GM18526 (cell line): Measurements from ENCODE around the gene PRAMEF18.
"Not testable (repeated sequence)": the region's sequence is repeated elsewhere in the genome, so short reads cannot be mapped to it uniquely, and the experiment has no call there.

Experiments used
- POLR2A ChIP-seq: IDR thresholded peaks from 3 replicates; pipeline ENCODE4 v1.6.1; 2011; ENCODE audit not compliant: insufficient read length; ENCODE audit errors: extremely low read depth

Gene PRAMEF18

GRCh38 chr1:13225675-13226204 is at the start of gene PRAMEF18:
TSS of gene PRAMEF18 (minus strand) at chr1:13226154. CDS start at chr1:13226106, 48 bp downstream.
- TF ChIP-seq POLR2A: not testable (repeated sequence)

GRCh38 chr1:13253898-13254297 is 27.9 kb upstream of the PRAMEF18 start, which contains the start of gene PRAMEF5:
TSS of gene PRAMEF5 (plus strand) at chr1:13254198. CDS start at chr1:13259269, 5,071 bp downstream.
- TF ChIP-seq POLR2A: not testable (repeated sequence)

- no peak for TF ChIP-seq POLR2A
Measured at GRCh38 chr1:13228343-13228781, 2.4 kb upstream of the PRAMEF18 start.

GRCh38 chr1:13224480-13225060 is 1.4 kb downstream of the PRAMEF18 start:
- TF ChIP-seq POLR2A: no peak

GRCh38 chr1:13201309-13201708 is 24.6 kb downstream of the PRAMEF18 start, which contains the start of gene PRAMEF13:
TSS of gene PRAMEF13 (minus strand) at chr1:13201409. CDS start at chr1:13199589, 1,820 bp downstream.
- TF ChIP-seq POLR2A: not testable (repeated sequence)
